Mesendoderm (in vitro differentiated cells): ENCODE results near the gene TRA2B.

Experiments used
- DNase-seq: peaks from one replicate; pipeline ENCODE4 v3.0.0; 2013
- H2AK5ac ChIP-seq: 2 replicates; pipeline ENCODE4 v1.6.1; 2013; ENCODE audit warnings: low read length, inconsistent platforms
- H2BK120ac ChIP-seq: 2 replicates; pipeline ENCODE4 v1.6.1; 2013; ENCODE audit warnings: low read depth, mild to moderate bottlenecking, low read length, moderate library complexity, mixed read lengths
- H2BK15ac ChIP-seq: replicated peaks from 2 replicates; pipeline ENCODE4 v1.6.1; 2013; ENCODE audit warnings: low read depth, mild to moderate bottlenecking, moderate library complexity
- H2BK5ac ChIP-seq: 2 replicates; pipeline ENCODE4 v1.6.1; 2013; ENCODE audit warnings: low read length, inconsistent platforms
- H3K18ac ChIP-seq: 2 replicates; pipeline ENCODE4 v1.6.1; 2013; ENCODE audit warnings: mild to moderate bottlenecking, low read length, mixed read lengths
- H3K23ac ChIP-seq: one replicate; pipeline ENCODE4 v1.6.1; 2013; ENCODE audit warnings: low read length
- H3K27ac ChIP-seq: 2 replicates; pipeline ENCODE4 v1.5.1; 2013; ENCODE audit warnings: low read depth, mild to moderate bottlenecking, inconsistent platforms, low read length, moderate library complexity
- H3K27me3 ChIP-seq: 2 replicates; pipeline ENCODE4 v1.6.1; 2013; ENCODE audit warnings: low read length, control low read depth, mild to moderate bottlenecking, inconsistent platforms; ENCODE audit not compliant: insufficient read depth, poor library complexity
- H3K36me3 ChIP-seq: 2 replicates; pipeline ENCODE4 v1.6.1; 2013; ENCODE audit warnings: low read length, inconsistent platforms; ENCODE audit not compliant: control insufficient read depth, insufficient read depth
- H3K4ac ChIP-seq: one replicate; pipeline ENCODE4 v1.6.1; 2013; ENCODE audit warnings: low read depth, mild to moderate bottlenecking, low read length, moderate library complexity
- H3K4me1 ChIP-seq: 2 replicates; pipeline ENCODE4 v1.6.1; 2013; ENCODE audit warnings: low read depth, low read length, inconsistent platforms; ENCODE audit not compliant: control insufficient read depth
- H3K4me2 ChIP-seq: 2 replicates; pipeline ENCODE4 v1.6.1; 2013; ENCODE audit warnings: low read length
- H3K4me3 ChIP-seq: 2 replicates; pipeline ENCODE4 v1.5.1; 2013; ENCODE audit warnings: mild to moderate bottlenecking, low read length
- H3K56ac ChIP-seq: one replicate; pipeline ENCODE4 v1.6.1; 2013; ENCODE audit warnings: low read length
- H3K79me1 ChIP-seq: 2 replicates; pipeline ENCODE4 v1.6.1; 2013; ENCODE audit warnings: low read length, inconsistent platforms
- H3K79me2 ChIP-seq: 2 replicates; pipeline ENCODE4 v1.6.1; 2013; ENCODE audit warnings: mild to moderate bottlenecking, low read length; ENCODE audit not compliant: control insufficient read depth, insufficient read depth
- H3K9ac ChIP-seq: 2 replicates; pipeline ENCODE4 v1.6.1; 2013; ENCODE audit warnings: low read length, inconsistent platforms
- H4K5ac ChIP-seq: one replicate; pipeline ENCODE4 v1.6.1; 2013; ENCODE audit warnings: low read length
- H4K8ac ChIP-seq: one replicate; pipeline ENCODE4 v1.6.1; 2013; ENCODE audit warnings: low read depth, mild to moderate bottlenecking, control low read depth, low read length, moderate library complexity
- WGBS: extraction: QIAGEN DNeasy Blood & Tissue Kit; methylation state at CpG from one replicate; pipeline ENCODE4 v1.1.7; 2013; ENCODE audit warnings: low lambda C conversion rate, missing lambda C conversion rate; ENCODE audit not compliant: insufficient coverage; ENCODE audit errors: extremely low coverage; 5-methylcytosine and 5-hydroxymethylcytosine counted together

TRA2B gene

DNA sequence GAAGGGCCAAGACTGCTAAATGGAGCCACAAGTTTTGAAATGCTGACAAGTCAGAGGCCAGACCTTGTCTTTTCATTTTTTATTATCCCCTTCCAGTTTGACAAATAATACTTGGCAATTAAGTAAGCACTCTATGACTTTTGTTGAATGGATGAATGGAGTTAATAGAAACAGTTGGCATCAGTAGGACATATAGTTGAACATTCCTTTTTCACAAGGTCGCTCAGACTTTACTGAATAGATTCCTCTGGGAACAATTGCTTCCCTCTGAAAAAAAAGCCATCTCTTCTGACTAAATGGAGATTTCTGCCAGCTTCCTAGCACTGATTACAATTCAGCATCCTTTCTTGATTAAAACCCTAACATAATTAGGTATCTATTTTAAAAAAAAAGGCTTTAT, 53.2 kb downstream of the TRA2B start:
- Histone ChIP-seq H2AK5ac (no peak overlapping the region), H2BK5ac (no peak overlapping the region), H3K27ac (no peak overlapping the region), H3K4me1 (no peaks in the 10 kb centered on the region), H3K18ac (no peak overlapping the region), H3K4ac (no peak overlapping the region), H2BK15ac (no peak overlapping the region), H3K79me1 (no peaks in the 10 kb centered on the region), H4K8ac (no peak overlapping the region), H2BK120ac (no peak overlapping the region), H3K79me2 (no peaks in the 10 kb centered on the region), H4K5ac (no peak overlapping the region), H3K23ac (no peak overlapping the region), H3K36me3 (no peaks in the 10 kb centered on the region), H3K4me3 (no peak overlapping the region), H3K4me2 (no peak overlapping the region), H3K27me3 (no peaks in the 10 kb centered on the region), H3K9ac (no peak overlapping the region), H3K56ac (no peak overlapping the region)
- WGBS = no CpG with 5 or more reads among the region's 1 CpG
- no peak for DNase-seq

DNA sequence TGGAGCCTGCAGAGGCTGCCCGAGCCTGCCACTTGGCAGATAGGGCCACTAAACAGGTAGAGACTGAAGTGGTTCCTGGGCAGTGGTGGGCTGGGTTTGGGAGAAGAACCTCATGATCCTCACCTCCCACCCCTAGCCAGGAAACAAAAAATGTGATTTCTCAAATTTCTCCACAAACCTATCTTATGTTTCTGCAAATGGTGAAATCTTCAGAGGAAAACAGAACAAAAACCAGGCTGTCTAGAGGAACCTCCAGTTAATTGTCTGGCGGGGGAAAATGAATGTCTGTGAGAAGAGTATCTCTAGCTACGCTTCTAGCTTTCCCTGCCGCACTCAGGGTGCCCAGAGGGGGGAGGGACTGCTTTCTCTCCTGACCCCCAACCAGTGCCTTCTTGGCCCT, 55.9 kb downstream of the TRA2B start:
- DNase-seq = no peak
- no peaks in the 10 kb centered on the region for H3K79me1 ChIP-seq
- H4K5ac ChIP-seq = no peak overlapping the region
- H3K56ac ChIP-seq = no peak overlapping the region
- WGBS = no CpG with 5 or more reads among the region's 4 CpGs
- H3K79me2 ChIP-seq = no peaks in the 10 kb centered on the region
- no peak overlapping the region for H3K9ac ChIP-seq
- no peak overlapping the region for H2BK15ac ChIP-seq
- no peak overlapping the region for H2BK5ac ChIP-seq
- H3K4me3 ChIP-seq = no peak overlapping the region
- no peak overlapping the region for H3K4me2 ChIP-seq
- no peak overlapping the region for H2AK5ac ChIP-seq
- no peak overlapping the region for H3K27ac ChIP-seq
- no peaks in the 10 kb centered on the region for H3K27me3 ChIP-seq
- H4K8ac ChIP-seq = no peak overlapping the region
- H3K4me1 ChIP-seq = no peaks in the 10 kb centered on the region
- no peaks in the 10 kb centered on the region for H3K36me3 ChIP-seq
- H3K4ac ChIP-seq = no peak overlapping the region
- no peak overlapping the region for H3K18ac ChIP-seq
- H2BK120ac ChIP-seq = no peak overlapping the region
- H3K23ac ChIP-seq = no peak overlapping the region

- H3K4ac ChIP-seq = no peak overlapping the region
- no peak overlapping the region for H3K27ac ChIP-seq
- H3K79me1 ChIP-seq = no peaks in the 10 kb centered on the region
- no peak overlapping the region for H2BK15ac ChIP-seq
- no peak overlapping the region for H3K9ac ChIP-seq
- no peaks in the 10 kb centered on the region for H3K4me1 ChIP-seq
- H4K8ac ChIP-seq = no peak overlapping the region
- H3K27me3 ChIP-seq = no peaks in the 10 kb centered on the region
- H3K56ac ChIP-seq = no peak overlapping the region
- no peak overlapping the region for H2BK5ac ChIP-seq
- H3K23ac ChIP-seq = no peak overlapping the region
- H3K18ac ChIP-seq = no peak overlapping the region
- no peaks in the 10 kb centered on the region for H3K36me3 ChIP-seq
- no CpG with 5 or more reads among the region's 7 CpGs for WGBS
- no peak overlapping the region for H2BK120ac ChIP-seq
- H3K4me2 ChIP-seq = no peak overlapping the region
- H3K79me2 ChIP-seq = no peaks in the 10 kb centered on the region
- no peak overlapping the region for H3K4me3 ChIP-seq
- no peak overlapping the region for H4K5ac ChIP-seq
- DNase-seq = no peak
- H2AK5ac ChIP-seq = no peak overlapping the region
Observed at GRCh38 chr3:185880600-185880999, 57.2 kb downstream of the TRA2B start.

GRCh38 chr3:185878920-185879319, 58.9 kb downstream of the TRA2B start:
- H2BK120ac ChIP-seq = no peak overlapping the region
- no peak overlapping the region for H3K23ac ChIP-seq
- H2BK15ac ChIP-seq = no peak overlapping the region
- no peaks in the 10 kb centered on the region for H3K79me2 ChIP-seq
- no peaks in the 10 kb centered on the region for H3K4me1 ChIP-seq
- no peak overlapping the region for H3K56ac ChIP-seq
- no peak overlapping the region for H4K5ac ChIP-seq
- no peak overlapping the region for H3K4me2 ChIP-seq
- H3K36me3 ChIP-seq = no peaks in the 10 kb centered on the region
- H3K79me1 ChIP-seq = no peaks in the 10 kb centered on the region
- no CpG with 5 or more reads among the region's 5 CpGs for WGBS
- DNase-seq = no peak
- no peak overlapping the region for H4K8ac ChIP-seq
- H2AK5ac ChIP-seq = no peak overlapping the region
- no peak overlapping the region for H3K18ac ChIP-seq
- H3K4me3 ChIP-seq = no peak overlapping the region
- no peak overlapping the region for H3K27ac ChIP-seq
- no peak overlapping the region for H3K9ac ChIP-seq
- no peak overlapping the region for H2BK5ac ChIP-seq
- H3K27me3 ChIP-seq = no peaks in the 10 kb centered on the region
- no peak overlapping the region for H3K4ac ChIP-seq

GRCh38 chr3:185874119-185874518, 63.7 kb downstream of the TRA2B start:
- H3K56ac ChIP-seq = no peak overlapping the region
- H3K79me2 ChIP-seq = no peaks in the 10 kb centered on the region
- no peak overlapping the region for H3K9ac ChIP-seq
- H3K18ac ChIP-seq = no peak overlapping the region
- no peak for DNase-seq
- H3K23ac ChIP-seq = no peak overlapping the region
- no CpG with 5 or more reads among the region's 9 CpGs for WGBS
- no peak overlapping the region for H2AK5ac ChIP-seq
- H3K4me1 ChIP-seq = no peaks in the 10 kb centered on the region
- H3K4me2 ChIP-seq = no peak overlapping the region
- no peak overlapping the region for H4K8ac ChIP-seq
- no peak overlapping the region for H2BK5ac ChIP-seq
- no peaks in the 10 kb centered on the region for H3K36me3 ChIP-seq
- no peak overlapping the region for H3K4me3 ChIP-seq
- no peak overlapping the region for H2BK15ac ChIP-seq
- no peaks in the 10 kb centered on the region for H3K79me1 ChIP-seq
- H4K5ac ChIP-seq = no peak overlapping the region
- H3K27ac ChIP-seq = no peak overlapping the region
- no peak overlapping the region for H2BK120ac ChIP-seq
- no peak overlapping the region for H3K4ac ChIP-seq
- H3K27me3 ChIP-seq = no peaks in the 10 kb centered on the region

DNA sequence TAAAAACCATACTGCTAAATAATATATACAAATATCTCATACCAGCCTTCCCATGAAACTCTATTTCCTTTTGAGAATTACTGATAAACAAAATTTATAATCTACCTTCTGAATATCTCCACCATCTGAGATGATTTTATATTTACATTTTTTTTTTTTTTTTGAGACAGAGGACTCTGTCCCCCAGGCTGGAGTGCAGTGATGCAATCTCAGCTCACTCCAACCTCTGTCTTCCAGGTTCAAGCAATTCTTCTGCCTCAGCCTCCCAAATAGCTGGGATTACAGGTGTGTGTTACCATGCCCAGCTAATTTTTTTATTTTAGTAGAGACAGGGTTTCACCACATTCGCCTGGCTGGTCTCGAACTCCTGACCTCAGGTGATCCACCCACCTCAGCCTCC, 70.2 kb downstream of the TRA2B start:
- Histone ChIP-seq H3K4ac (no peak overlapping the region), H2BK5ac (no peak overlapping the region), H3K4me3 (no peak overlapping the region), H3K56ac (no peak overlapping the region), H3K79me1 (no peaks in the 10 kb centered on the region), H3K4me1 (no peaks in the 10 kb centered on the region), H3K36me3 (no peaks in the 10 kb centered on the region), H3K4me2 (no peak overlapping the region), H3K18ac (no peak overlapping the region), H3K27ac (no peak overlapping the region), H4K5ac (no peak overlapping the region), H3K23ac (no peak overlapping the region), H3K27me3 (no peaks in the 10 kb centered on the region), H2BK120ac (no peak overlapping the region), H3K9ac (no peak overlapping the region), H3K79me2 (no peaks in the 10 kb centered on the region), H2BK15ac (no peak overlapping the region), H4K8ac (no peak overlapping the region), H2AK5ac (no peak overlapping the region)
- WGBS = no CpG with 5 or more reads among the region's 2 CpGs
- no peak for DNase-seq
